HG03135 (cell line): ENCODE data around the gene PMVK.

Source experiments
- ATAC-seq: cut with Tn5 transposase; IDR thresholded peaks from one replicate; pipeline ENCODE4 v1.9.1; 2021; ENCODE audit warnings: mild to moderate bottlenecking, moderate library complexity; ENCODE audit not compliant: unreplicated experiment

The PMVK gene

GRCh38 chr1:154951901-154952657 lies 15.6 kb upstream of the PMVK start:
- ATAC-seq: no peak

GRCh38 chr1:154948079-154948478 lies 11.6 kb upstream of the PMVK start:
- no peak for ATAC-seq

- no peak for ATAC-seq
Observed at GRCh38 chr1:154945962-154946850, 9.7 kb upstream of the PMVK start.

- no peak for ATAC-seq
Observed at GRCh38 chr1:154945160-154945961, 8.8 kb upstream of the PMVK start.

GRCh38 chr1:154944401-154945159 lies 8.1 kb upstream of the PMVK start:
- ATAC-seq: no peak

GRCh38 chr1:154943649-154944400 lies 7.3 kb upstream of the PMVK start:
- ATAC-seq: no peak

- no peak for ATAC-seq
Observed at GRCh38 chr1:154941333-154942013, 5.0 kb upstream of the PMVK start.

GRCh38 chr1:154940651-154941194 lies 4.2 kb upstream of the PMVK start:
- ATAC-seq: no peak

GRCh38 chr1:154940213-154940560 lies 3.7 kb upstream of the PMVK start:
- ATAC-seq: no peak

- no peak for ATAC-seq
Observed at GRCh38 chr1:154938604-154939399, 2.3 kb upstream of the PMVK start.

GRCh38 chr1:154937988-154938386 lies 1.5 kb upstream of the PMVK start:
- no peak for ATAC-seq

GRCh38 chr1:154937085-154937987 lies 817 bp upstream of the PMVK start:
- ATAC-seq: peak; percentile 45

- no peak for ATAC-seq
Observed at GRCh38 chr1:154935749-154936554, 567 bp downstream of the PMVK start.

GRCh38 chr1:154934358-154934948 lies 2.1 kb downstream of the PMVK start:
- ATAC-seq: no peak

GRCh38 chr1:154931940-154932487 lies 4.5 kb downstream of the PMVK start:
- no peak for ATAC-seq

GRCh38 chr1:154926201-154926600 lies 10.3 kb downstream of the PMVK start:
- ATAC-seq: no peak
